IPS-20b (cell line): ENCODE measurements around the gene ZNF407.

Source experiments
- H3K27ac ChIP-seq: one replicate; pipeline ENCODE4 v1.5.1; 2013; ENCODE audit warnings: low read length
- H3K27me3 ChIP-seq: 2 replicates; pipeline ENCODE4 v1.6.1; 2013; ENCODE audit warnings: mild to moderate bottlenecking, low read length, inconsistent platforms; ENCODE audit not compliant: insufficient read depth
- H3K36me3 ChIP-seq: 2 replicates; pipeline ENCODE4 v1.6.1; 2013; ENCODE audit warnings: low read depth, mild to moderate bottlenecking, inconsistent platforms, low read length, moderate library complexity; ENCODE audit not compliant: insufficient read depth
- H3K4me1 ChIP-seq: 2 replicates; pipeline ENCODE4 v1.6.1; 2013; ENCODE audit warnings: mild to moderate bottlenecking, control low read depth, inconsistent platforms, low read length, moderate library complexity; ENCODE audit not compliant: insufficient read depth
- H3K4me3 ChIP-seq: 2 replicates; pipeline ENCODE4 v1.5.1; 2013; ENCODE audit warnings: mild to moderate bottlenecking, low read length, inconsistent platforms
- H3K9ac ChIP-seq: 2 replicates; pipeline ENCODE4 v1.6.1; 2013; ENCODE audit warnings: low read depth, mild to moderate bottlenecking, inconsistent platforms, low read length, moderate library complexity
- H3K9me3 ChIP-seq: 2 replicates; pipeline ENCODE4 v1.6.1; 2013; ENCODE audit warnings: mild to moderate bottlenecking, low read depth, low read length, inconsistent platforms; ENCODE audit not compliant: insufficient read depth

The ZNF407 gene

GRCh38 chr18:74947417-74947816 is 349.7 kb downstream of the ZNF407 start:
- H3K4me3 ChIP-seq, result no peak overlapping the region

GRCh38 chr18:74947875-74948274 is 350.2 kb downstream of the ZNF407 start:
- Histone ChIP-seq H3K27ac (no peak overlapping the region), H3K4me1 (peaks cover 40% of the 10 kb centered on the region), H3K36me3 (no peaks in the 10 kb centered on the region)

More at GRCh38 chr18:74947417-74947816, 349.7 kb downstream of the ZNF407 start:
- H3K9me3 ChIP-seq, result no peaks in the 10 kb centered on the region
- no peak overlapping the region; the same call in 1 of the 2 replicates for H3K9ac ChIP-seq
- peaks cover 40% of the 10 kb centered on the region for H3K4me1 ChIP-seq
- H3K27ac ChIP-seq, result peak overlapping the region; percentile 34
- H3K27me3 ChIP-seq, result no peaks in the 10 kb centered on the region
- H3K36me3 ChIP-seq, result no peaks in the 10 kb centered on the region

GRCh38 chr18:74949611-74950010 is 351.9 kb downstream of the ZNF407 start:
- H3K4me3 ChIP-seq, result no peak overlapping the region
- H3K9ac ChIP-seq, result peak overlapping the region; percentile 3; the same call in 1 of the 2 replicates
- no peaks in the 10 kb centered on the region for H3K36me3 ChIP-seq
- no peaks in the 10 kb centered on the region for H3K27me3 ChIP-seq
- H3K4me1 ChIP-seq, result peaks cover 40% of the 10 kb centered on the region
- no peaks in the 10 kb centered on the region for H3K9me3 ChIP-seq
- H3K27ac ChIP-seq, result no peak overlapping the region

More at GRCh38 chr18:74947875-74948274, 350.2 kb downstream of the ZNF407 start:
- no peaks in the 10 kb centered on the region for H3K27me3 ChIP-seq
- no peaks in the 10 kb centered on the region for H3K9me3 ChIP-seq
- no peak overlapping the region; the same call in 1 of the 2 replicates for H3K9ac ChIP-seq
- no peak overlapping the region for H3K4me3 ChIP-seq

- Histone ChIP-seq H3K36me3 (no peaks in the 10 kb centered on the region), H3K27ac (peak overlapping the region; percentile 37), H3K9ac (no peak overlapping the region; the same call in 1 of the 2 replicates), H3K9me3 (no peaks in the 10 kb centered on the region), H3K27me3 (no peaks in the 10 kb centered on the region), H3K4me3 (0 out of 2 replicates have a peak overlapping the region, but pooled peaks have one; percentile 12), H3K4me1 (peaks cover 40% of the 10 kb centered on the region)
These were observed 352.8 kb downstream of the ZNF407 start for GRCh38 chr18:74950479-74950878.

GRCh38 chr18:74951165-74951760 is 353.6 kb downstream of the ZNF407 start:
- Histone ChIP-seq H3K4me3 (no peak overlapping the region), H3K36me3 (no peaks in the 10 kb centered on the region), H3K9ac (no peak overlapping the region; the same call in 1 of the 2 replicates), H3K27me3 (no peaks in the 10 kb centered on the region), H3K9me3 (no peaks in the 10 kb centered on the region), H3K27ac (peak overlapping the region; percentile 37), H3K4me1 (peaks cover 34% of the 10 kb centered on the region)

- no peak overlapping the region for H3K27ac ChIP-seq
- no peaks in the 10 kb centered on the region for H3K36me3 ChIP-seq
- H3K9me3 ChIP-seq, result no peaks in the 10 kb centered on the region
- H3K9ac ChIP-seq, result no peak overlapping the region
- no peaks in the 10 kb centered on the region for H3K27me3 ChIP-seq
- 0 out of 2 replicates have a peak, but pooled peaks cover 2% of the 10 kb centered on the region for H3K4me1 ChIP-seq
- no peak overlapping the region for H3K4me3 ChIP-seq
These were observed 360.0 kb downstream of the ZNF407 start for GRCh38 chr18:74957588-74958224.

GRCh38 chr18:74959216-74959615 is 361.5 kb downstream of the ZNF407 start:
- Histone ChIP-seq H3K4me1 (0 out of 2 replicates have a peak, but pooled peaks cover 2% of the 10 kb centered on the region), H3K27me3 (no peaks in the 10 kb centered on the region), H3K9ac (no peak overlapping the region), H3K27ac (no peak overlapping the region), H3K4me3 (no peak overlapping the region), H3K36me3 (no peaks in the 10 kb centered on the region), H3K9me3 (no peaks in the 10 kb centered on the region)

GRCh38 chr18:74961596-74961995 is 363.9 kb downstream of the ZNF407 start:
- no peak overlapping the region for H3K4me3 ChIP-seq
- 0 out of 2 replicates have a peak, but pooled peaks cover 2% of the 10 kb centered on the region for H3K4me1 ChIP-seq
- H3K27me3 ChIP-seq, result no peaks in the 10 kb centered on the region
- H3K27ac ChIP-seq, result no peak overlapping the region
- H3K9ac ChIP-seq, result no peak overlapping the region
- no peaks in the 10 kb centered on the region for H3K9me3 ChIP-seq
- no peaks in the 10 kb centered on the region for H3K36me3 ChIP-seq

GRCh38 chr18:74963820-74964446 is 366.3 kb downstream of the ZNF407 start:
- Histone ChIP-seq H3K9me3 (no peaks in the 10 kb centered on the region), H3K27ac (no peak overlapping the region), H3K4me3 (no peak overlapping the region), H3K36me3 (no peaks in the 10 kb centered on the region), H3K9ac (no peak overlapping the region), H3K4me1 (0 out of 2 replicates have a peak, but pooled peaks cover 2% of the 10 kb centered on the region), H3K27me3 (no peaks in the 10 kb centered on the region)

GRCh38 chr18:74965682-74966081 is 368.0 kb downstream of the ZNF407 start:
- Histone ChIP-seq H3K4me3 (no peak overlapping the region), H3K27ac (no peak overlapping the region), H3K4me1 (0 out of 2 replicates have a peak, but pooled peaks cover 2% of the 10 kb centered on the region), H3K9me3 (no peaks in the 10 kb centered on the region), H3K36me3 (no peaks in the 10 kb centered on the region), H3K9ac (no peak overlapping the region), H3K27me3 (no peaks in the 10 kb centered on the region)

- H3K4me1 ChIP-seq, result 0 out of 2 replicates have a peak, but pooled peaks cover 2% of the 10 kb centered on the region
- H3K9me3 ChIP-seq, result no peaks in the 10 kb centered on the region
- H3K36me3 ChIP-seq, result no peaks in the 10 kb centered on the region
- H3K27me3 ChIP-seq, result no peaks in the 10 kb centered on the region
- H3K4me3 ChIP-seq, result no peak overlapping the region
- H3K9ac ChIP-seq, result no peak overlapping the region
- H3K27ac ChIP-seq, result no peak overlapping the region
These were observed 369.8 kb downstream of the ZNF407 start for GRCh38 chr18:74967438-74967837.
